SW 1271 (cell line): Measurements from ENCODE around the gene SOS1.

ENCODE experiments used
- DNase-seq, 2 experiments: peaks; one replicate each; lab custom pipeline; 2025; lab: John Stamatoyannopoulos, UW

The SOS1 gene

GRCh38 chr2:39024833-39025232, 96.0 kb downstream of the SOS1 start:
- DNase-seq = no peak

GRCh38 chr2:39023649-39024048, 97.2 kb downstream of the SOS1 start:
- no peak for DNase-seq

- no peak for DNase-seq
Observed at GRCh38 chr2:39022642-39023235, 98.1 kb downstream of the SOS1 start.

GRCh38 chr2:39020383-39020782, 100.5 kb downstream of the SOS1 start:
- DNase-seq = no peak

GRCh38 chr2:39018638-39019037, 102.2 kb downstream of the SOS1 start:
- DNase-seq = no peak

- no peak for DNase-seq
Observed at GRCh38 chr2:39017334-39017733, 103.5 kb downstream of the SOS1 start.

GRCh38 chr2:39015424-39015823, 105.4 kb downstream of the SOS1 start:
- DNase-seq = no peak

- no peak for DNase-seq
Observed at GRCh38 chr2:39013871-39014270, 107.0 kb downstream of the SOS1 start.

GRCh38 chr2:39008665-39009064, 112.2 kb downstream of the SOS1 start:
- no peak for DNase-seq

- no peak for DNase-seq
Observed at GRCh38 chr2:39007875-39008504, 112.9 kb downstream of the SOS1 start.

GRCh38 chr2:39000552-39000951, 120.3 kb downstream of the SOS1 start:
- DNase-seq = no peak

- DNase-seq = no peak
Observed at GRCh38 chr2:38997781-38998180, 123.1 kb downstream of the SOS1 start.

GRCh38 chr2:38991899-38992298, 129.0 kb downstream of the SOS1 start:
- DNase-seq = no peak

GRCh38 chr2:38988716-38989115, 132.1 kb downstream of the SOS1 start:
- no peak for DNase-seq

GRCh38 chr2:38982498-38982897, 138.4 kb downstream of the SOS1 start:
- DNase-seq = no peak

GRCh38 chr2:38981670-38982357, 139.0 kb downstream of the SOS1 start:
- DNase-seq = no peak

GRCh38 chr2:38981003-38981669, 139.7 kb downstream of the SOS1 start:
- no peak for DNase-seq

- DNase-seq = no peak
Observed at GRCh38 chr2:38978908-38979307, 141.9 kb downstream of the SOS1 start.

GRCh38 chr2:38978296-38978903, 142.5 kb downstream of the SOS1 start:
- DNase-seq = no peak

GRCh38 chr2:38977047-38977446, 143.8 kb downstream of the SOS1 start:
- no peak for DNase-seq

- no peak for DNase-seq
Observed at GRCh38 chr2:38975042-38975441, 145.8 kb downstream of the SOS1 start.

- no peak for DNase-seq
Observed at GRCh38 chr2:38973266-38973665, 147.6 kb downstream of the SOS1 start.

- DNase-seq = no peak
Observed at GRCh38 chr2:38971377-38971776, 149.5 kb downstream of the SOS1 start.
